Transverse colon (tissue), 4 donors: ENCODE data around the gene EBF3.
A peak's percentile ranks its signal among the peaks of the same experiment; 100 is the strongest.

Source experiments
- CTCF ChIP-seq, 5 experiments: fragments of 200-600 bp in 3 of 5; fragments of 450-650 bp in 2 of 5; sonication (generic) in 3 of 5; IDR thresholded peaks; 1 replicate in 2 of 5; 2 replicates in 3 of 5; pipeline ENCODE4 v1.5.1; 2016 to 2017; ENCODE audit warnings: antibody characterized with exemption in 5 of 5, inconsistent platforms in 3 of 5, mild to moderate bottlenecking in 2 of 5, moderate library complexity in 1 of 5
- POLR2AphosphoS5 ChIP-seq, 3 donors: sonication (generic); formaldehyde crosslinking; IDR thresholded peaks; one replicate each; pipeline ENCODE4 v1.6.1; 2016; ENCODE audit warnings: antibody characterized with exemption in 3 of 3

GRCh38 chr10:129969184-129969910 is 5.3 kb upstream of the EBF3 start:
- TF ChIP-seq CTCF (IDR thresholded peaks at IDR 0.05) (peak in 1 of 5 experiments; percentile 17), POLR2AphosphoS5 (IDR thresholded peaks at IDR 0.05) (no peak)
